Lower leg skin (tissue), 4 donors: ENCODE measurements around the gene MMGT1. TPM values are rescaled to one million over a fixed set of nuclear protein-coding genes. Genes with fewer than 3 reads are reported as not detected.
"Not testable (repeated sequence)": the region's sequence is repeated elsewhere in the genome, so short reads cannot be mapped to it uniquely, and the experiment has no call there.

Source experiments
- DNase-seq, 2 donors: peaks; one replicate each; pipeline ENCODE4 v3.0.0-alpha.2; 2019; ENCODE audit warnings: low spot score in 2 of 2
- H3K4me3 ChIP-seq: fragments of 200-600 bp; sonication (generic); 2 replicates; pipeline ENCODE4 v1.5.1; 2017; ENCODE audit warnings: mild to moderate bottlenecking, low read depth; ENCODE audit not compliant: poor library complexity, severe bottlenecking
- POLR2A ChIP-seq, 2 donors: fragments of 450-650 bp; IDR thresholded peaks; one replicate each; pipeline ENCODE4 v1.6.1; 2016 to 2017; ENCODE audit warnings: antibody characterized with exemption in 2 of 2, mild to moderate bottlenecking in 1 of 2, moderate library complexity in 1 of 2
- WGBS, 2 donors: methylation state at CpG; one replicate each; pipeline ENCODE4 v1.1.5; 2018; 5-methylcytosine and 5-hydroxymethylcytosine counted together
- intact Hi-C: fragments of 100-400 bp; cut with DNase I; formaldehyde crosslinking; loops from one replicate; pipeline ENCODE4 v1.15.0; 2023; ENCODE audit warnings: low total_unique reads
- total RNA-seq, 4 donors: library from RNA; depleted of rRNA; stranded (reverse); fragments of >200 nt; gene quantifications; one replicate each; pipeline ENCODE4 v1.1.0, GENCODE V29; 2016
- TF ChIP-seq, protein P1 (sequence below), 3 donors: fragments of 450-650 bp; IDR thresholded peaks; one replicate each; pipeline ENCODE4 v1.5.1; 2016; ENCODE audit warnings: antibody characterized with exemption in 3 of 3, mild to moderate bottlenecking in 3 of 3, moderate library complexity in 2 of 3

MMGT1 gene
- total RNA-seq, 4 donors from 2014 or later = 17.3 to 25.3 (median 21.2) TPM

DNA sequence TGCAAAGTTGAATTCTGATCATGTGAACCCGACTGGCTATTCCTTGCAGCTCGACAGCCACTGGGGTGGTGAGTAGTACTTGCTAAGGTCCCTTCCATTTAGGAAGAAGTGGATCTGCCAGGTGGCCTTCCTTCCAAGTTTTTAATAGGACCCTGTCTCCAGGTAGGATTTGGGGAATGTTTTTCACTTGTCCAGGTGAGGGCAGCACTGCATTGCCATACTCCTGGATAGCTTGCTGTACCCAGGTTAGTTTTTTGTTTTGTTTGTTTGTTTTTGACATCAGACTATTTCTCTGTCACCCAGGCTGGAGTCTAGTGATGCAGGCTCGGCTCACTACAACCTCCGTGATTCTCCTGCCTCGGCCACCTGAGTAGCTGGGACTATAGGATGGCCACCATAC lies 50.4 kb downstream of the MMGT1 start:
- no peak for TF ChIP-seq POLR2A (IDR thresholded peaks at IDR 0.05)
- TF ChIP-seq, protein P1, sequence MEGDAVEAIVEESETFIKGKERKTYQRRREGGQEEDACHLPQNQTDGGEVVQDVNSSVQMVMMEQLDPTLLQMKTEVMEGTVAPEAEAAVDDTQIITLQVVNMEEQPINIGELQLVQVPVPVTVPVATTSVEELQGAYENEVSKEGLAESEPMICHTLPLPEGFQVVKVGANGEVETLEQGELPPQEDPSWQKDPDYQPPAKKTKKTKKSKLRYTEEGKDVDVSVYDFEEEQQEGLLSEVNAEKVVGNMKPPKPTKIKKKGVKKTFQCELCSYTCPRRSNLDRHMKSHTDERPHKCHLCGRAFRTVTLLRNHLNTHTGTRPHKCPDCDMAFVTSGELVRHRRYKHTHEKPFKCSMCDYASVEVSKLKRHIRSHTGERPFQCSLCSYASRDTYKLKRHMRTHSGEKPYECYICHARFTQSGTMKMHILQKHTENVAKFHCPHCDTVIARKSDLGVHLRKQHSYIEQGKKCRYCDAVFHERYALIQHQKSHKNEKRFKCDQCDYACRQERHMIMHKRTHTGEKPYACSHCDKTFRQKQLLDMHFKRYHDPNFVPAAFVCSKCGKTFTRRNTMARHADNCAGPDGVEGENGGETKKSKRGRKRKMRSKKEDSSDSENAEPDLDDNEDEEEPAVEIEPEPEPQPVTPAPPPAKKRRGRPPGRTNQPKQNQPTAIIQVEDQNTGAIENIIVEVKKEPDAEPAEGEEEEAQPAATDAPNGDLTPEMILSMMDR (IDR thresholded peaks at IDR 0.05) = no peak
- WGBS, 2 donors = 59 to 80% methylated on average over 5 of the region's 5 CpGs
- DNase-seq = no peak
- no peak overlapping the region for H3K4me3 ChIP-seq
- intact Hi-C loops = no loop called here

DNA sequence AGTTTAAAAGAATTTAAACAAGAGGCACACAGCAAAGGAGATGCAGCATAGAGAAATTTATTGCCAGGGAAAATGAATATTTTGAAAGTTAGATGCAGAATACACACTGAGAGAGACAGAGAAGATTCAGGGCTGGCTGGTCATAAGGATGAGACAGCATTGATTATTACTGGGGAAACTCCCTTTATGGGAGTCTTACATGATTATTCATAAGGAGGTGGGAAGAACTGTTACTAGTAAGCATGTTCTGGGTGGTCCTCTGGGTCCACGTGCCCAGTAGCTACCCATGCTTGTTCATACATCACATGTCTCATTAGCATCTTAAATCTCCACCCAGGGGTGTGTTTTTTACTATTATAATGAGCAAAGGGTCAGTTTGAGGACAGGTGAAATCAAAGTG lies 53.3 kb downstream of the MMGT1 start:
- 26 to 38% methylated on average over 1 of the region's 1 CpG for WGBS, 2 donors
- H3K4me3 ChIP-seq, intact Hi-C loops, DNase-seq: not testable (repeated sequence)

DNA sequence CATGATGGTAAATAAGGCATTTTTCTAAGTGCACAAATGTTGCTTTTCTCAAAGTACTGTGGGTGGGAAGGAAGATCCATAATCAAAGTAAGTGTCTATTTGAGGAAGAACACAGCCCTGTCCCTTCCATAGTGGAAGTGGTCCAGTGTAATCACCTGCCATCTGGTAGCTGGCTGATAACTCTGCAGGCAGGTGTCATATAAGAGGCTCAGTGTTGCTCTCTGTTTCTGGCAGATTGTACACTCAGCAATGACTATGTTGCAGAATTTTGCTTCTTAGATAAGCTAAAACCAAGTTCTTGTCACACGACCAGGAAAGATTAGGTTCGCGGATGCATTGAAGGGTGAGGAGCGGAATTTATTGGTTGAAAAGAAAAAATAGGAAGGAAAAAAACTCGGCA lies 59.4 kb downstream of the MMGT1 start:
- WGBS, 2 donors = 84 to 88% methylated on average over 5 of the region's 5 CpGs
- no peak for TF ChIP-seq POLR2A (IDR thresholded peaks at IDR 0.05)
- TF ChIP-seq, protein P1 (IDR thresholded peaks at IDR 0.05) = no peak

More for the DNA sequence above, 59.4 kb downstream of the MMGT1 start:
- intact Hi-C loops = no loop called here
- no peak overlapping the region for H3K4me3 ChIP-seq
- no peak for DNase-seq

Other genes with a start within 250 kb of the MMGT1 start
- gene CT45A3, start 205.8 kb downstream of the MMGT1 start, total RNA-seq = not detected
- not detected for gene CT45A5, start 188.5 kb downstream of the MMGT1 start, total RNA-seq
- not detected for gene CT45A6, start 171.2 kb downstream of the MMGT1 start, total RNA-seq
- gene CT45A2, start 154.0 kb downstream of the MMGT1 start, total RNA-seq = not detected
- not detected for gene CT45A7, start 136.7 kb downstream of the MMGT1 start, total RNA-seq
- not detected for gene CT45A8, start 119.5 kb downstream of the MMGT1 start, total RNA-seq
- not detected for gene CT45A9, start 102.2 kb downstream of the MMGT1 start, total RNA-seq
- gene CT45A10, start 80.5 kb downstream of the MMGT1 start, total RNA-seq = not detected
- gene SAGE1, start 80.3 kb downstream of the MMGT1 start, total RNA-seq = not detected
- 10 to 100 TPM; 11.6 to 18.1 (median 17.2) TPM for gene SLC9A6, start 11.4 kb upstream of the MMGT1 start, total RNA-seq
- 100 to 1,000 TPM in 2 of 4 donors, 10 to 100 TPM in 2; 85.9 to 140 (median 107) TPM for gene FHL1, start 173.5 kb upstream of the MMGT1 start, total RNA-seq